ENCODE results near the gene MALRD1. TPM values are rescaled to one million over a fixed set of nuclear protein-coding genes. Genes with fewer than 3 reads are reported as not detected.
A peak's percentile ranks its signal among the peaks of the same experiment; 100 is the strongest.

The MALRD1 gene
- total and polyA plus RNA-seq, 2 donors (not counting 1 experiment from before 2014, with no cell fraction given) = 0.62 to 1.7 TPM

GRCh38 chr10:19231034-19231433 is 182.4 kb downstream of the MALRD1 start:
- Histone ChIP-seq H3K4me3 (replicated peaks in 1 of 4; ENCODE audit: control extremely low read depth in 1 of 4, insufficient read depth in 1 of 4, low read depth in 3 of 4, low read length in 4 of 4) (no peak overlapping the region), H3K4me1 (ENCODE audit: control insufficient read depth, extremely low read depth, insufficient read depth, low read length) (no peaks in the 10 kb centered on the region), H2AFZ (ENCODE audit: low read length) (no peak overlapping the region), H3K4me2 (ENCODE audit: extremely low read depth, insufficient read depth, low read length) (no peak overlapping the region), H3K9ac (ENCODE audit: insufficient read depth, low read length) (no peak overlapping the region), H3K36me3 (ENCODE audit: control insufficient read depth, insufficient read depth, low read length) (no peaks in the 10 kb centered on the region), H3K27me3 (ENCODE audit: control insufficient read depth, insufficient read depth, low read length) (no peaks in the 10 kb centered on the region), H4K20me1 (ENCODE audit: control insufficient read depth, extremely low read depth, insufficient read depth, low read length) (no peaks in the 10 kb centered on the region), H3K9me3 (ENCODE audit: control insufficient read depth, insufficient read depth, low read depth, low read length) (no peaks in the 10 kb centered on the region), H3K79me2 (ENCODE audit: control insufficient read depth, insufficient read depth, low read length) (no peaks in the 10 kb centered on the region), H3K27ac (ENCODE audit: insufficient read depth, low read length) (no peak overlapping the region)
- TF ChIP-seq EZH2 (IDR thresholded peaks at IDR 0.05; ENCODE audit: low read length, missing control alignments) (no peak), CTCF (conservative IDR thresholded peaks at IDR 0.05 in 1 of 2, IDR thresholded peaks at IDR 0.05 in 1 of 2; ENCODE audit: low read depth in 1 of 2, low read length in 2 of 2) (no peak)
- no peak for DNase-seq (ENCODE audit: low read depth in 2 of 2)

- TF ChIP-seq EZH2 (IDR thresholded peaks at IDR 0.05; ENCODE audit: low read length, missing control alignments) (no peak), CTCF (conservative IDR thresholded peaks at IDR 0.05 in 1 of 2, IDR thresholded peaks at IDR 0.05 in 1 of 2; ENCODE audit: low read depth in 1 of 2, low read length in 2 of 2) (no peak)
- H3K27ac ChIP-seq (ENCODE audit: insufficient read depth, low read length) = no peak overlapping the region
- H3K79me2 ChIP-seq (ENCODE audit: control insufficient read depth, insufficient read depth, low read length) = no peaks in the 10 kb centered on the region
- no peak overlapping the region for H3K4me3 ChIP-seq (replicated peaks in 1 of 4; ENCODE audit: control extremely low read depth in 1 of 4, insufficient read depth in 1 of 4, low read depth in 3 of 4, low read length in 4 of 4)
- no peaks in the 10 kb centered on the region for H3K27me3 ChIP-seq (ENCODE audit: control insufficient read depth, insufficient read depth, low read length)
- no peaks in the 10 kb centered on the region for H3K9me3 ChIP-seq (ENCODE audit: control insufficient read depth, insufficient read depth, low read depth, low read length)
- H4K20me1 ChIP-seq (ENCODE audit: control insufficient read depth, extremely low read depth, insufficient read depth, low read length) = no peaks in the 10 kb centered on the region
- no peak overlapping the region for H3K9ac ChIP-seq (ENCODE audit: insufficient read depth, low read length)
- no peak overlapping the region for H2AFZ ChIP-seq (ENCODE audit: low read length)
- peaks cover 2% of the 10 kb centered on the region for H3K4me1 ChIP-seq (ENCODE audit: control insufficient read depth, extremely low read depth, insufficient read depth, low read length)
- no peak overlapping the region for H3K4me2 ChIP-seq (ENCODE audit: extremely low read depth, insufficient read depth, low read length)
- H3K36me3 ChIP-seq (ENCODE audit: control insufficient read depth, insufficient read depth, low read length) = no peaks in the 10 kb centered on the region
- peak in 1 of 2 donors; percentile 12 for DNase-seq (ENCODE audit: low read depth in 2 of 2)
Measured at GRCh38 chr10:19245889-19246752, 197.5 kb downstream of the MALRD1 start.

- no peak overlapping the region for H3K27ac ChIP-seq (ENCODE audit: insufficient read depth, low read length)
- H3K9me3 ChIP-seq (ENCODE audit: control insufficient read depth, insufficient read depth, low read depth, low read length) = no peaks in the 10 kb centered on the region
- H3K27me3 ChIP-seq (ENCODE audit: control insufficient read depth, insufficient read depth, low read length) = no peaks in the 10 kb centered on the region
- TF ChIP-seq CTCF (conservative IDR thresholded peaks at IDR 0.05 in 1 of 2, IDR thresholded peaks at IDR 0.05 in 1 of 2; ENCODE audit: low read depth in 1 of 2, low read length in 2 of 2) = no peak
- no peak for TF ChIP-seq EZH2 (IDR thresholded peaks at IDR 0.05; ENCODE audit: low read length, missing control alignments)
- H2AFZ ChIP-seq (ENCODE audit: low read length) = no peak overlapping the region
- no peak overlapping the region for H3K4me2 ChIP-seq (ENCODE audit: extremely low read depth, insufficient read depth, low read length)
- no peaks in the 10 kb centered on the region for H3K36me3 ChIP-seq (ENCODE audit: control insufficient read depth, insufficient read depth, low read length)
- no peak overlapping the region for H3K4me3 ChIP-seq (replicated peaks in 1 of 4; ENCODE audit: control extremely low read depth in 1 of 4, insufficient read depth in 1 of 4, low read depth in 3 of 4, low read length in 4 of 4)
- no peaks in the 10 kb centered on the region for H4K20me1 ChIP-seq (ENCODE audit: control insufficient read depth, extremely low read depth, insufficient read depth, low read length)
- no peak overlapping the region for H3K9ac ChIP-seq (ENCODE audit: insufficient read depth, low read length)
- H3K79me2 ChIP-seq (ENCODE audit: control insufficient read depth, insufficient read depth, low read length) = no peaks in the 10 kb centered on the region
- peaks cover 2% of the 10 kb centered on the region for H3K4me1 ChIP-seq (ENCODE audit: control insufficient read depth, extremely low read depth, insufficient read depth, low read length)
- no peak for DNase-seq (ENCODE audit: low read depth in 2 of 2)
Measured at GRCh38 chr10:19247843-19248242, 199.2 kb downstream of the MALRD1 start.

All from fibroblast of lung (primary cell).